Neural cell (in vitro differentiated cells): ENCODE results near the gene KLHL3. TPM values are rescaled to one million over a fixed set of nuclear protein-coding genes. Genes with fewer than 3 reads are reported as not detected.

Source experiments
- H2AFZ ChIP-seq: fragments of 200-600, 300-800 bp; sonication (generic), shearing (Covaris generic); 2 replicates; pipeline ENCODE4 v1.6.0; 2014; ENCODE audit warnings: low read depth, mild to moderate bottlenecking, antibody characterized with exemption, low read length, moderate library complexity
- H3F3A ChIP-seq: fragments of 200-600 bp; shearing (Covaris generic); 2 replicates; pipeline ENCODE4 v1.6.1; 2016; ENCODE audit warnings: mild to moderate bottlenecking, moderate library complexity, mixed read lengths, antibody characterized with exemption, low read length; ENCODE audit not compliant: insufficient read depth, poor library complexity, severe bottlenecking
- H3K27ac ChIP-seq: fragments of 200-600, 300-800 bp; sonication (generic), shearing (Covaris generic); 2 replicates; pipeline ENCODE4 v1.5.1; 2014; ENCODE audit warnings: mild to moderate bottlenecking, low read length, moderate library complexity
- H3K27me3 ChIP-seq: fragments of 300-800, 200-600 bp; sonication (generic), shearing (Covaris generic); 2 replicates; pipeline ENCODE4 v1.6.0; 2014; ENCODE audit warnings: mild to moderate bottlenecking, low read depth, low read length, moderate library complexity; ENCODE audit not compliant: insufficient read depth
- H3K36me3 ChIP-seq: fragments of 300-800, 200-600 bp; sonication (generic), shearing (Covaris generic); 2 replicates; pipeline ENCODE4 v1.5.1; 2014; ENCODE audit warnings: mild to moderate bottlenecking, antibody characterized with exemption, low read length, moderate library complexity; ENCODE audit not compliant: insufficient read depth
- H3K4me2 ChIP-seq: fragments of 300-800, 200-600 bp; sonication (generic), shearing (Covaris generic); 2 replicates; pipeline ENCODE4 v1.6.0; 2014; ENCODE audit warnings: mild to moderate bottlenecking, low read length
- H3K4me3 ChIP-seq: fragments of 300-800, 200-600 bp; sonication (generic), shearing (Covaris generic); 2 replicates; pipeline ENCODE4 v1.5.1; 2014; ENCODE audit warnings: mild to moderate bottlenecking, low read length, moderate library complexity
- H3K79me2 ChIP-seq: fragments of 200-600 bp; shearing (Covaris generic); replicated peaks from 2 replicates; pipeline ENCODE4 v1.6.0; 2014; ENCODE audit warnings: mild to moderate bottlenecking, low read length, moderate library complexity; ENCODE audit not compliant: insufficient read depth
- H3K9ac ChIP-seq: fragments of 300-800, 200-600 bp; sonication (generic), shearing (Covaris generic); 2 replicates; pipeline ENCODE4 v1.6.1; 2016; ENCODE audit warnings: mild to moderate bottlenecking, low read length, mixed read lengths
- H3K9me2 ChIP-seq: fragments of 200-600 bp; shearing (Covaris generic); 2 replicates; pipeline ENCODE4 v1.6.1; 2016; ENCODE audit warnings: mild to moderate bottlenecking, low read length, mixed read lengths; ENCODE audit not compliant: insufficient read depth
- H3K9me3 ChIP-seq: fragments of 200-600, 300-800 bp; sonication (generic), shearing (Covaris generic); 2 replicates; pipeline ENCODE4 v1.6.1; 2016; ENCODE audit warnings: mild to moderate bottlenecking, mixed run types, low read length, moderate library complexity, mixed read lengths
- H4K20me1 ChIP-seq: fragments of 200-600 bp; shearing (Covaris generic); 2 replicates; pipeline ENCODE4 v1.6.1; 2016; ENCODE audit warnings: mild to moderate bottlenecking, mixed run types; ENCODE audit not compliant: insufficient read depth
- EP300 ChIP-seq: fragments of 450-650 bp; conservative IDR thresholded peaks from 2 replicates; pipeline ENCODE4 v1.6.1; 2014; ENCODE audit warnings: antibody characterized with exemption, mild to moderate bottlenecking, moderate library complexity; ENCODE audit not compliant: poor library complexity, severe bottlenecking
- EZH2 ChIP-seq: fragments of 200-600, 300-800 bp; shearing (Covaris generic), sonication (generic); IDR thresholded peaks from 2 replicates; pipeline ENCODE4 v1.6.1; 2014; ENCODE audit warnings: antibody characterized with exemption, low read length, borderline replicate concordance, mild to moderate bottlenecking; ENCODE audit not compliant: insufficient read depth, poor library complexity, severe bottlenecking
- MXI1 ChIP-seq: fragments of 450-650 bp; conservative IDR thresholded peaks from 2 replicates; pipeline ENCODE4 v1.6.1; 2014; ENCODE audit warnings: antibody characterized with exemption, mild to moderate bottlenecking; ENCODE audit not compliant: poor library complexity, severe bottlenecking
- POLR2AphosphoS5 ChIP-seq: IDR thresholded peaks from 2 replicates; pipeline ENCODE4 v1.6.1; 2012
- RAD21 ChIP-seq: fragments of 450-650 bp; conservative IDR thresholded peaks from 2 replicates; pipeline ENCODE4 v1.6.1; 2014; ENCODE audit warnings: antibody characterized with exemption, mild to moderate bottlenecking, moderate library complexity
- SMC3 ChIP-seq: fragments of 450-650 bp; conservative IDR thresholded peaks from 2 replicates; pipeline ENCODE4 v1.6.1; 2014; ENCODE audit warnings: antibody characterized with exemption, mild to moderate bottlenecking, moderate library complexity; ENCODE audit not compliant: poor library complexity
- TAF1 ChIP-seq: IDR thresholded peaks from 2 replicates; pipeline ENCODE4 v1.6.1; 2012; ENCODE audit warnings: low read depth
- polyA plus RNA-seq: library from polyadenylated mRNA; depleted of rRNA; stranded (reverse); fragments of >200 nt; gene quantifications from 2 replicates; pipeline ENCODE4 v1.2.3, GENCODE V29; 2014
- TF ChIP-seq, protein P1 (sequence below): fragments of 450-650 bp; IDR thresholded peaks from 2 replicates; pipeline ENCODE4 v1.5.1; 2014; ENCODE audit warnings: antibody characterized with exemption, mild to moderate bottlenecking, moderate library complexity; ENCODE audit not compliant: poor library complexity, severe bottlenecking
- TF ChIP-seq, protein P2 (sequence below): IDR thresholded peaks from 2 replicates; pipeline ENCODE4 v1.6.1; 2012; ENCODE audit warnings: borderline replicate concordance

Gene KLHL3
- polyA plus RNA-seq, 1 donor from 2014 or later, result 12.9 TPM

- no peak overlapping the region for H3K27ac ChIP-seq
- H3K79me2 ChIP-seq, result no peaks in the 10 kb centered on the region
- no peak overlapping the region for H3K9ac ChIP-seq
- no peaks in the 10 kb centered on the region for H4K20me1 ChIP-seq
- no peaks in the 10 kb centered on the region for H3K9me3 ChIP-seq
- H3K36me3 ChIP-seq, result no peaks in the 10 kb centered on the region
- H3K27me3 ChIP-seq, result no peaks in the 10 kb centered on the region
- no peak overlapping the region for H3K4me3 ChIP-seq
- no peaks in the 10 kb centered on the region for H3K9me2 ChIP-seq
- no peak overlapping the region for H3K4me2 ChIP-seq
- no peak overlapping the region for H2AFZ ChIP-seq
- H3F3A ChIP-seq, result no peaks in the 10 kb centered on the region
- TF ChIP-seq, protein P1, sequence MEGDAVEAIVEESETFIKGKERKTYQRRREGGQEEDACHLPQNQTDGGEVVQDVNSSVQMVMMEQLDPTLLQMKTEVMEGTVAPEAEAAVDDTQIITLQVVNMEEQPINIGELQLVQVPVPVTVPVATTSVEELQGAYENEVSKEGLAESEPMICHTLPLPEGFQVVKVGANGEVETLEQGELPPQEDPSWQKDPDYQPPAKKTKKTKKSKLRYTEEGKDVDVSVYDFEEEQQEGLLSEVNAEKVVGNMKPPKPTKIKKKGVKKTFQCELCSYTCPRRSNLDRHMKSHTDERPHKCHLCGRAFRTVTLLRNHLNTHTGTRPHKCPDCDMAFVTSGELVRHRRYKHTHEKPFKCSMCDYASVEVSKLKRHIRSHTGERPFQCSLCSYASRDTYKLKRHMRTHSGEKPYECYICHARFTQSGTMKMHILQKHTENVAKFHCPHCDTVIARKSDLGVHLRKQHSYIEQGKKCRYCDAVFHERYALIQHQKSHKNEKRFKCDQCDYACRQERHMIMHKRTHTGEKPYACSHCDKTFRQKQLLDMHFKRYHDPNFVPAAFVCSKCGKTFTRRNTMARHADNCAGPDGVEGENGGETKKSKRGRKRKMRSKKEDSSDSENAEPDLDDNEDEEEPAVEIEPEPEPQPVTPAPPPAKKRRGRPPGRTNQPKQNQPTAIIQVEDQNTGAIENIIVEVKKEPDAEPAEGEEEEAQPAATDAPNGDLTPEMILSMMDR, result no peak
- TF ChIP-seq MXI1 (no peak), SMC3 (no peak), TAF1 (no peak), EP300 (no peak), RAD21 (no peak), POLR2AphosphoS5 (no peak), EZH2 (no peak)
- TF ChIP-seq, protein P2, sequence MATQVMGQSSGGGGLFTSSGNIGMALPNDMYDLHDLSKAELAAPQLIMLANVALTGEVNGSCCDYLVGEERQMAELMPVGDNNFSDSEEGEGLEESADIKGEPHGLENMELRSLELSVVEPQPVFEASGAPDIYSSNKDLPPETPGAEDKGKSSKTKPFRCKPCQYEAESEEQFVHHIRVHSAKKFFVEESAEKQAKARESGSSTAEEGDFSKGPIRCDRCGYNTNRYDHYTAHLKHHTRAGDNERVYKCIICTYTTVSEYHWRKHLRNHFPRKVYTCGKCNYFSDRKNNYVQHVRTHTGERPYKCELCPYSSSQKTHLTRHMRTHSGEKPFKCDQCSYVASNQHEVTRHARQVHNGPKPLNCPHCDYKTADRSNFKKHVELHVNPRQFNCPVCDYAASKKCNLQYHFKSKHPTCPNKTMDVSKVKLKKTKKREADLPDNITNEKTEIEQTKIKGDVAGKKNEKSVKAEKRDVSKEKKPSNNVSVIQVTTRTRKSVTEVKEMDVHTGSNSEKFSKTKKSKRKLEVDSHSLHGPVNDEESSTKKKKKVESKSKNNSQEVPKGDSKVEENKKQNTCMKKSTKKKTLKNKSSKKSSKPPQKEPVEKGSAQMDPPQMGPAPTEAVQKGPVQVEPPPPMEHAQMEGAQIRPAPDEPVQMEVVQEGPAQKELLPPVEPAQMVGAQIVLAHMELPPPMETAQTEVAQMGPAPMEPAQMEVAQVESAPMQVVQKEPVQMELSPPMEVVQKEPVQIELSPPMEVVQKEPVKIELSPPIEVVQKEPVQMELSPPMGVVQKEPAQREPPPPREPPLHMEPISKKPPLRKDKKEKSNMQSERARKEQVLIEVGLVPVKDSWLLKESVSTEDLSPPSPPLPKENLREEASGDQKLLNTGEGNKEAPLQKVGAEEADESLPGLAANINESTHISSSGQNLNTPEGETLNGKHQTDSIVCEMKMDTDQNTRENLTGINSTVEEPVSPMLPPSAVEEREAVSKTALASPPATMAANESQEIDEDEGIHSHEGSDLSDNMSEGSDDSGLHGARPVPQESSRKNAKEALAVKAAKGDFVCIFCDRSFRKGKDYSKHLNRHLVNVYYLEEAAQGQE, result no peak
Observed at GRCh38 chr5:137631453-137631852, 104.4 kb downstream of the KLHL3 start.

GRCh38 chr5:137630972-137631370, 104.9 kb downstream of the KLHL3 start:
- H3K9me3 ChIP-seq, result no peaks in the 10 kb centered on the region
- no peaks in the 10 kb centered on the region for H3K79me2 ChIP-seq
- H4K20me1 ChIP-seq, result no peaks in the 10 kb centered on the region
- no peaks in the 10 kb centered on the region for H3K27me3 ChIP-seq
- no peaks in the 10 kb centered on the region for H3F3A ChIP-seq
- H3K36me3 ChIP-seq, result no peaks in the 10 kb centered on the region
- no peak overlapping the region for H2AFZ ChIP-seq
- TF ChIP-seq EZH2 (no peak), TAF1 (no peak), POLR2AphosphoS5 (no peak), SMC3 (no peak), MXI1 (no peak), RAD21 (no peak), EP300 (no peak)
- TF ChIP-seq, protein P1, result no peak
- TF ChIP-seq, protein P2, result no peak
- no peaks in the 10 kb centered on the region for H3K9me2 ChIP-seq
- no peak overlapping the region for H3K9ac ChIP-seq
- H3K4me2 ChIP-seq, result no peak overlapping the region
- H3K4me3 ChIP-seq, result no peak overlapping the region
- no peak overlapping the region for H3K27ac ChIP-seq
